CD4-positive, alpha-beta T cell treated with Interleukin-4 for 4 hours (primary cell): Measurements from ENCODE around the gene PPIL1.

Source experiments
- DNase-seq: peaks from one replicate; pipeline ENCODE4 v3.0.0-alpha.2; 2020

The PPIL1 gene

DNA sequence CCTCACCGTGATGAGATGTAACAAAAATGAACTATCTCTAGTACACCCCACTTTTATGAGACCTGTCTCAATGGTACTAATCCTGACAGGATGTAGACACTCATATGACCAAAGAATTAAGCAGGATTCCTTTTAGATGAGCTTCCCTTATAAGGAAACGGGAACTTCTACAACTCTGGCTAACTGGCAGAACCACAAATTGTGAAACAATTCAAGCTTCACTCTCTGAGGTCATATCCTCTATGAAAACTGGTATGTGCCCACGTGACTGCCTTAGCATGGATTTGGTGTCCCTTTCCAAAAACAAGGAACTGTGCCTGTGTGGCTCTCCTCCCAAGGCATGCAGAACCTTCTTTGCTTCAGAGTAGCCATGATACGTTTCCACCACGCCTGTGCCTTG lies 21.3 kb downstream of the PPIL1 start:
- DNase-seq = peak; percentile 4

DNA sequence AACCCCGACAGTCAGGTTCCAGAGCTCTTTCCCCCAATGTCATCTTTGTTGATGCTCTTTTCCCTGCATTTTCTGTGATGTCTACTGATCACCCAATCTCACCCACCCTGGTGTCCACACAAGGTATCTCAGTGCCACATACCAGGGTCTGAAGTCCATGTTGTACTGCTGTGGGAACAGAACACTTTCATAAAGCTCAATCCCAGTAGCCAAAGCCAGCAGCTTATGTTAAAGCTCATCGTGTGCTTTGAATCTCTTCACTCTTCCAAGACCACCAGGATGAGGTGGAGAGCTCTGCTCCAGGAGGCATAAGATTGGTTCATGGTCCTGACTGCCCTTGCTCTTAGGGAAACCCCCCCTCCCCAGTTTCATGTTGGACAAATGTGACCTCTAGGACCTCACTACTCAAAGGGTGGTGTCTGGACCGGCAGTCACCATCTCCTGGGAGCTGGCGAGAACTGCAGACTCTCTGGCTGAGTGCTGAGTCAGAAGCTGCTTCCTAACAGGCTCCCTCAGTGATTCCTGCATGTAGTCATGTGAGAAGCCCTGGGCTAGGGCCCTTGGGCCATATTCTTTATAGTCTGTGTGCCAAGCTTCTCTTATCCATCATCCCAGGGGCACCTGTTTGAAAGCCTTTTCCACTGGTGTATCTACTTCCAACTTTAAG lies 22.0 kb downstream of the PPIL1 start:
- no peak for DNase-seq

DNA sequence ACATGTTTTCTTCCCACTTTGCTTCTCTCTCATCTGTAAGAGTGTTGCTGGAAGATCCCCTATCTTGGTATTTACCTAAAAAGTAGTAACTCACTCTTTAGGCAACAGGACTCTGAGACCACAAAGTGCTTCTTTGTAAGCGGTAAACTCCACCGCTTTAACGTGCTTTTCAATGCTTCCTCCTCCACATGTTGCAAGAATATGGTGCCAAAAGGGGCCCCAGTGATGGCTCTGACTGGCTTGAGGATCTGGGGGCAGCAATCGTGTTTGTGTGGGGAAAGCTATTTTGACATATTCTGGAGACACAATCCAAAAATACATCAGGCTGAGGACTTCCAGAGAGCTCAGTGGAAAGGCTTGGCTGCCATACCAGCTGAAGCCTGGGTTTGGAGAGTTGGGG lies 23.0 kb downstream of the PPIL1 start:
- no peak for DNase-seq

DNA sequence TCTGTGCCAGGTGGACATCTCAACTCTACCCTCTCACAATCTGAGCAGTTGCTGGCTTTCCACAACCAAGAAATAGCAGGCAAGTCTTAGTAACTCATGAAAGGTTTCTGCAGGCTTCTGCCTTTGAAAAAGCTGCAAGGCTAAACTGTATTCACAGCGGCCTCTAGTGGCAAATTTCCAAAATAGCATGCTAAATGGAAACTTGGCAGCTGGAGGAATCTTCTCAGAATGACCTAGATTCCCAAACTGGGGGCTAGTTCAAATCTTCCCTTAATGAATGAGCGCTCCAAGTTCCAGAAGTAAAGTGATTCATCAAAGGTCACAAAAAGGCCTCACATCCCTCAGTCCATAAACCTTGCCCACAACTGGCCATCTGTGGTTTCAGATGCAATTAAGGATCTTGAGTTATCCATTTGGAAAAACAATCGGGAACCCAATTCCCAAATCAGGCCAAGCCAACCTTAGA lies 23.4 kb downstream of the PPIL1 start:
- DNase-seq = peak; percentile 47

- DNase-seq = no peak
Observed at GRCh38 chr6:36850021-36850420, 24.6 kb downstream of the PPIL1 start.

DNA sequence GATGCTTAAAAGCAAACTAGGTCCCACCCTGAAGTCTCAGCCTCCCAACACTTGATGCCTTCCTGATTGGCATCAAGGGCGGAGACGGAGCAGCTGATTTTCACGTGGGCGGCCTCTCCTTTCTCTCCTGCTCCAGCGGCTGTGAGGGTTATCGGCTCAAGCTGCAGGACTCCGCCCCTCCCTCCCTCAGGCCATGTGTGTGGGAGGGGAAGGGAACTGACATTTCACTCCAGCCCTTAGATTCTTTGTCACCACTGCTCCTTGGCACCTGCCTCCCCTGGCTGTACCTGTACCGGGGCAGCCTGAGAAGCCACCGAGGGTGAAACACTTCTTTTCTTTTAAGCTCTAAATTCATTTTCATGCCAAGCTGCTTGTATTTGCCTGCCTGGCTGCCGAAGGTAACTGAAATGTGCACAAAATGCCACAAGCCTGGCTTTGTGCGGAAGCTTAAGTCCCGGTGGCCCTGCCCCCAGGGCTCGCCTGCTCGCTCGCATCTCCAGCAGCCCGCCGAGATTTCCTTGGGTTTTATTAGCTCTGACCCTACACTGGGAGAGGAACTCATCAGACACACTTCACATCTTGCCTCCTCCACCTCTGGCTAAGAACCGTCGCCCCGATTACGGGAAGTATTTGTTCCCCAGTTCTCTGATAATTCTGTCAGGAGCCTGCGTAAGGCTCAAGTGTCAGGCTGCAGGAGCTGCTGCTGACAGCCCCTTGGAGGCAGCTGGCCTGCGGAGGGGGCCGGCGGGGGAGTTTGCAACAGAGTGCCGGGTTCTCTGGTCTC lies 25.8 kb downstream of the PPIL1 start:
- no peak for DNase-seq

GRCh38 chr6:36847991-36848390 lies 26.6 kb downstream of the PPIL1 start:
- DNase-seq = no peak

DNA sequence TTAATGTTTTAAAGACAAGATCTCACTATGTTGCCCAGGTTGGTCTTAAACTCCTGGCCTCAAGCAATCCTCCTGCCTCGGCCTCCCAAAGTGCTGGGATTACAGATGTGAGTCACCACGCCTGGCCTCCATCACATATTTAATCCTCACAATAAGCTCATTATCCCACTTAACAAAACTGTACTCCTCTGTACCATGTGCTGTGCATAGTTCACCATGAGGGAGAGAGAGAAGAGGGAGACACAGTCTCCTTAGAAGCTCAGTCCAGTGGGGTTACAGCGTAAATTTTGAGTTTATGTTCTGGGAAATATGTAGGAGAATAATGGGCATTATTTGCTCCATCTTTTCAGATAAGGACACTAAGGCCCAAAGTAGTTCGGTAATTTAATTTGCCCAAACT lies 27.5 kb downstream of the PPIL1 start:
- no peak for DNase-seq

GRCh38 chr6:36845233-36845632 lies 29.4 kb downstream of the PPIL1 start:
- no peak for DNase-seq

- no peak for DNase-seq
Observed at GRCh38 chr6:36844232-36845170, 30.1 kb downstream of the PPIL1 start.

GRCh38 chr6:36843170-36843569 lies 31.4 kb downstream of the PPIL1 start:
- no peak for DNase-seq

DNA sequence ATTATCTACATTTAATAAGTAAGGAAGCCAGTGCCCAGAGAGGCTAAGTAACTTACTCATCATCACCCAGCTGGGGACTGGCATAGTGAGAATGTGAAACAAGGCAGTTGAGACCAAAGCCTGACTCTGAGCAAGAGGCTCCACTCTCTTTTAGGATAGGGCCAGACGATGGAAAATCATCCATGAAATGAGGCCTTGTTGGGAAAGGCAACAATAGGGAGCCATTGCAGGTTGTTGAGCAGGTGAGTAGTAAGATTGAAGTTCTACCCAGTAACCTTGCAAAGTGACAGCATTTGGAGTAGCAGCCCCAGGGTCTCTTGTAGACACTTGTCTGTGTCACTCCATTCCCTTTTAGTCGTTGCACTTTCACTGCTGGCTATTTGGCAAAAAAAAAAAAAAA lies 32.8 kb downstream of the PPIL1 start:
- DNase-seq = no peak

GRCh38 chr6:36840432-36841403 lies 33.9 kb downstream of the PPIL1 start:
- DNase-seq = no peak

GRCh38 chr6:36839749-36840431 lies 34.7 kb downstream of the PPIL1 start:
- DNase-seq = peak; percentile 34

DNA sequence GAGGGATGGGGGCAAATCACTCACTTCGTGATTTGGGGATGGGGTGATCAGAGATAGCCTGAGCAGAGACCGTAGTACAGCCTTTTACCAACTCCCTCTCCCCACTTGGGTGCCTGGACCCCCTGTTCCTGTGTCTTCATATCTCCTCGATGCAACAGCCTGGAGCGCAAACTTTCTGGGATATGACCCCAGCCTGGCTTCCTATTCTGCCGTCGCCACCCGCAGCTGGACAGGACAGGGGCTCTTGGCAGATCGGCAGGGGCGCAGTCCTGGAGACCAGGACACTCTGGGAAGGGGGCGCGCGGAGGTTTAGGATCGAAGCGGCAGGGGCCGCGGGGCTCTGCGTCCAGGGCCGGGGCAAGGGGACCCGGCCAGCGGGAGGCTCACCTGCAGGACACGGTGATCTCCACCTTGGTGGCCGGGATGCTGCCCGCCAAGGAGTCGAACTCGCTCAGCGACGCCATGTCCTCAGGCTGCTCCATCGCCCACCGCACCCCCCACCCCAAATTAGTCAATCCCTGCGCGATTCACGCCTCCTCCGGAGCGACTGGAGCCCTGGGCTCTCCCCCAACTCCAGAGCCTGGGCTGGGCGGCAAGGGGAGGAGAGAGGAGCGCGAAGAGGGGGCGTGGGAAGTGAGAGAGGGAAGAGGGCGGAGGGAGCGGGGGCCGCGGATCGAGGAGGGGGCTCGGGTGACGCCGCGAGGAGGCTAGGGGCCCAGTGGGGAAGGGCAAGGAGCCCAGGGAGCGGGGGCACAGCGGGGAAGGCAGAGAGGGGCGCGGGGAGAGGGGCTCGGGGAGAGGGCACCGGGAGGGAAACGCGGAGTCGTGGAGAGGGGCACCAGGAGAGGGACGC lies 35.5 kb downstream of the PPIL1 start, which contains the start of gene CPNE5:
Gene CPNE5 (minus strand): TSS at position 549 of the 853 bp plus-strand sequence. CDS start 67 bp downstream, at position 482.
- DNase-seq = no peak

GRCh38 chr6:36837686-36838085 lies 36.9 kb downstream of the PPIL1 start:
- DNase-seq = no peak

GRCh38 chr6:36837022-36837339 lies 37.6 kb downstream of the PPIL1 start:
- DNase-seq = no peak

- DNase-seq = no peak
Observed at GRCh38 chr6:36836111-36837021, 38.2 kb downstream of the PPIL1 start.

DNA sequence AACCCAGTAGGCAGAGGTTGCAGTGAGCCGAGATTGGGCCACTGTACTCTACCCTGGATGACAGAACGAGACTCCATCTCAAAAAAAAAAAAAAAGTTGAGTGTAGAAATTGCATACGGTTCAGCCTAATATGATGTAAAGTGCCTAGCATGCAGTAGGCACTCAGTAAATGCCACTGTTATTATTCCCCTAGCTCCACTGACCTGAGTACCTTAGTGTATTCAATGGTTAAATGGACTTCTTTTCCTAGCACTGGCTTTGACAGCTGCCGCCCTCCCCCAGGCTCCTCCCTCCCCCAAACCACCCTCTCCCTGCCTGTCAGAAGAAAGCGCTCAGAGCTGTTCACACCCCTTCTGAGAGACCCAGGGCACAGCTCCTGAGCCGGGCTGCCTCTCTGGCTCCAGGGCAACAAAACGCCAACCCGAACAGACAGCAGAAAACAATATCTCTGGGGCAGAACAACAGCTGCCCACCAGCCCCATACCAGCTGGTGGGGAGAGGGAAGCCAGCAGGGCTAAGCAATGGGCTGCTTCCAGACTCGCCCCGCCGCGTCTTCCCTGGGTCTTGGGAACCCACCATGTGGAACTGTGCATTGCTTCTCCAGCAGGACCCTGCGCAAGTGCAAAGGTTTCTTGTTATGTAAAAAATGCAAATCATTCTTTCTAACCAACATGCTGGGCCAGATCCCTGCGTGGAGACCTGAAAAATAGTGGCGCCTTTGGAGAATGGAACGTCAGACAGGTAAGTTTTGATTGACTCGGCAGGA lies 39.8 kb downstream of the PPIL1 start:
- DNase-seq = no peak
